Fibroblast of skin of right biceps (primary cell): Measurements from ENCODE around the gene OXCT2.
"Not testable (repeated sequence)": the region's sequence is repeated elsewhere in the genome, so short reads cannot be mapped to it uniquely, and the experiment has no call there.

ENCODE experiments used
- DNase-seq: peaks from one replicate; pipeline ENCODE4 v3.0.0-alpha.2; 2013

The OXCT2 gene

DNA sequence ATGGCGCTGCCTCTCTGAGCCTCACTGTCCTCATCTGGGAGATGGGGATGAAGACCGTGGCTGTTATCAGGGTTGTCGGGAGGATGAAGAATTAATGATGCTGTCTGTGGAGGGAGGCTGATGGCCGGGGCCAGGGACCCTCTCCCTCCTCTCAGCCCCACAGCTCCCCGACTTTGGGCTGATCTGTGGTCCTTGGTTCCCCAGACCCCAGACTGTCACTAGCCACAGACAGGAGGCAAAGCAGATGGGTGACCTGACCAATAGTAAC lies 15.9 kb upstream of the OXCT2 start:
- DNase-seq = not testable (repeated sequence)

DNA sequence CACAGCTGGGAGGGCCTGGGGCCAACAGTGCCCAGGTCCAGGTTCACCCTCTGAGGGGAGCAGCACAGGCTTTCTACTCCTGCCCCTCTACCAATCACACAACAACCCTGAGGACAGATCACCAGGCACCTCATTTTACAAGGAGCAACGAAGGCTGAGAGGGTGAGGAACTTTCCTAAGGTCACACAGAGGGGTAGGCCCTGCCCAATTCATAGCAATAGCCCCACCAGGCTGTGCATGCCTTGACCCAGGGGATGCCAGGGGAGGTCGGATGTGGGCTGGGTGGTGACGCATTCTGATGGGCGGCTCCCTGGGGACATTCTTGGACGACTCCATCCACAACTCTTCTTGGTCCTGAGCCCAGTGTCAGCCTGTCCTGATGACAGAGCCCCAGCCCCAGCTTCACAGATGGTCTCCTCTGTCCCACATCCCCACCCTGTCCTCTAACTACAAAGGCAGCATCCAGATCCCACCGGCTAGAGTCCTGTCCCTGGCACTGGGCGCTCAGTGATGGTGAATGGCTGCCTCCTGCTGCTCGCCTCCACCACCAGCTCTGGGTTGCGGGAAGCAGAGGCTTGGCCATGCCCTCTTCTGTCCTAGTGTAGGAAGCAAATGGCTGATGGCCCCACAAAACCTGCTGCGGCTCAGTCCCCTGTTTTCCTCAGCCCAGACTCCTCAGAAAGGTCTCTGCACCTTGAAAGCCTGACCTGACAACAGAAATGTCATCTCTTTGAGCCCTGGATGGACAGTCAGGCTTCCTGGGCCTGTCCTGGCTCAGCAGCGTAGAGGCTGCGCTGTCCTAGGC lies 15.4 kb upstream of the OXCT2 start:
- DNase-seq = not testable (repeated sequence)

DNA sequence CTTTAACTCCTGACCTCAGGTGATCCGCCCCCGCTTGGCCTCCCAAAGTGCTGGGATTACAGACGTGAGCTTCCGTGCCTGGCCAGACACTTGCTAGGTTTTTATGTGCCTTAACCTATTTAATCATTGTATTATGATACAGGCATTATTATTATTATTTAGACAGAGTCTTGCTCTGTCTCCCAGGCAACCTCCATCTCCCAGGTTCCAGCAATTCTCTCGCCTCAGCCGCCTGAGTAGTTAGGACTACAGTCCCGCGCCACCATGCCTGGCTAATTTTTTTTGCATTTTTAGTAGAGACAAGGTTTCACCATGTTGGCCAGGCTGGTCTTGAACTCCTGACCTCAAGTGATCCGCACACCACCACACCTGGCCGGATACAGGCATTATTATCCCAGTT lies 11.5 kb upstream of the OXCT2 start:
- not testable (repeated sequence) for DNase-seq

DNA sequence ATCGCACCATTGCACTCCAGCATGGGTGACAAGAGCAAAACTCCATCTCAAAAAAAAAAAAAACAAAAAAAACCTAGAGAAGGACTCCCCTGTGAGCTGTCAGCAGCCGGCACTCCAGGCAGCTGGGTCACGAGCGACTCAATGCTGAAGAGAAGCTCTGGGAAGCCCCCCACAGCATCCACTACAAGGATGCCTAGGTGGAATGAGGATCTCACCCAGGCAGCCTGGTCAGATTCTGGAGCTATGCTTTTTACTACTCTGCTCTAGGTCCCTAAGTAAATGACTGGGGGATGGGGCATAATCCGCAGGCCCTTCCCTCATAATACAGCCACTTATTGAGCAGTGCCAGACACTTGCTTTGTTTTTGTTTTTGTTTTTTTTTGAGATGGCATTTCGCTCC lies 11.0 kb upstream of the OXCT2 start:
- no peak for DNase-seq

DNA sequence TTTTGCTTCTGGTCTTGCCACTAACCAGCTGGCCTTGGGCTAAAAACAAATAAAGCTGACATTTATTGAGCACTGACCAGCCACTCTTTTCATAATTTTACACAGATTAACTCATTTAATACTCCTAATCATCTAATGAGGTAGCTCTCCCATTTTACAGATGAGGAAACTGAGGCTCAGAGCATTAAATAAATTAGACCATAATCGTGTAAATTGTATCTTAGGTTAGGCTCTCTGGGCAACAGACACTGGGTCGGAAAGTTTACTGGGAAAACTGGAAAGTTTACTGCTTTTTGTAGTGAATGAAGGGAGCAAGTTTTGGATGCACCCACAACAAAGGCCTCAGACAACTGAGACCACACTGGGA lies 10.2 kb upstream of the OXCT2 start:
- no peak for DNase-seq

DNA sequence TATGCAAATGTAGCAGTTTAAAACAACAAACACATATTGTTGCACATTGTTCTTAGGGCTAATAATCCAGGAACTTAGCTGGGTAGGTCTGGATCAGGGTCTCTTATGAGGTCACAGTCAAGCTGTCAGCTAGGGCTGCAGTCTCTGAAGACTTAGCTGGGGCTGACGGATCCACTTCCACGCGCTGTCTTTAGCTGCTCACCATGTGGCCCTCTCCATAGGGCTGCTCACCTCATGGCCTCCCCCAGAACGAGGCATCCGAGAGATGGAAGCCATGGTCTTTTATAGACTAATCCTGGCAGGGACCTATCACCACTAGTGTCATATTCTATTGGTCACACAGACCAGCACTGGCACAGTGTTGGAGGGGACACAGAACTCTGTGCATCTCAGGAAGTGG lies 8.7 kb upstream of the OXCT2 start:
- no peak for DNase-seq

DNA sequence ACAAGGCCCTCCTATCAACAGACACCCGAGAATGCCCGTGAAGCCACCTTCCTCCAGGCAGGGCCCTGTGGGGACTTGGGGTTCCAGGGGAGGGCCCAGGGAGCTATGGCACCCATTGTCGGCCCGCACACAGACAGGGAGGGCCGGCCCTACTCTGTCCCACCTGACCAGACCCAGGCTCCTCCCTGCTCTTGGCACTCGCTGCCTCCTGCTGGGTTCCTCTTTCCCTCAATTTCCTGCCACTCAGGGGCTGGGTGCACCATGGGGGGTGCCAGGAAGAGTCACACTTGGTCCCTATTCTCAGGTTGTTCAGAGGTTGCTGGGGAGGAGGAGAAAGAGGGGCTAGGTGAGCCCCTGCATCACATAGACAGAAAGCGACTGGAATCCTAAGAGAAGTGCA lies 8.0 kb upstream of the OXCT2 start:
- no peak for DNase-seq

DNA sequence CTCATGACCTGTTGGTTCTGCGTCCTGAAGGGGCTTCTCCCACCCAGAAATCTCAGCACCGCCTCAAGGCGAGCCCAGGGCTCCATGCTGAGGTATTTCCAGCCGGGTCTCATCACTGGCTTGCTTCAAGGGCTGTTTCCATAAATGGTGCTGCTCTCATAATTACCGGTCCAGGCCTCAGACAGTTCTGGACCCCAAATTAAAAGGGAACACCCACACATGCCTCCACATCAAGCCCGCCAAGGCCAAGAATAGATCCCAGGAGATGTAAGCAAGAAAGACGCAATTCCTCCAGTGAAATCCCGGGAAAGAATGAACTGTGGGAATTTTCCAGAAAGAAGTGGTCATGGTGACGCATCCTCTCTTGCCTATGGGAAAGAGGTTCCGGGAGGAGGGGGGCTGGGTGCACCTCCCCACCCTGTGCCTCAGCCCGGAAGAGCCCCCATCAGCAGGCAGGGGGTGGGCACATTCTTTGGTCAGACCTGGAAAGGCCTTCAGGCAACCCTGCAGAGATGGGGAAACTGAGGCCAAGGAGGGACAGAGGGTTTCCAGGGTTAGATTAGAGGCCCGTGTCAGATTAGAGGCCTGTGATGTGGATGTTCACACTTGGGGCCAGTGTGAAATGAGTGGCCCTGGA lies 7.4 kb upstream of the OXCT2 start:
- not testable (repeated sequence) for DNase-seq

DNA sequence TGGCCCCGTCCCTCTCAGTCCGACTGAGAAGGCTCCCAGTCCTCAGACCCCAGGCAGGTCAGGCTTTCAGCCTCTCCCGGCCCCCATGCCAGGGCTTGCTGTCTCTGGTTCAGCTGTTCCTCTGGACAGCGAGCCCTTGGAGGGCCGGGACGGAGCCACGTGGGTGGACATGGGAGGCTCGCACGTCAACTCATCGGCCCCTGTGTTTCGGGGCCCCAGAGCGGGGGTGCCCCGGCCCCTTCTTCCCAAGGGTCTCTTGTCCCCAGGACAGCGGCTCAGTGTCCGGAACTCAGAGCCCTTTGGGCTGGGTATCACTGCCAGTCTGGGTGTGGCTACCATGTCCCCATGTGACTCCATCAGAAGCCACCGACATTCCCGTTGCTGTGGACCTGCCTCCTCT lies 6.7 kb upstream of the OXCT2 start:
- not testable (repeated sequence) for DNase-seq

DNA sequence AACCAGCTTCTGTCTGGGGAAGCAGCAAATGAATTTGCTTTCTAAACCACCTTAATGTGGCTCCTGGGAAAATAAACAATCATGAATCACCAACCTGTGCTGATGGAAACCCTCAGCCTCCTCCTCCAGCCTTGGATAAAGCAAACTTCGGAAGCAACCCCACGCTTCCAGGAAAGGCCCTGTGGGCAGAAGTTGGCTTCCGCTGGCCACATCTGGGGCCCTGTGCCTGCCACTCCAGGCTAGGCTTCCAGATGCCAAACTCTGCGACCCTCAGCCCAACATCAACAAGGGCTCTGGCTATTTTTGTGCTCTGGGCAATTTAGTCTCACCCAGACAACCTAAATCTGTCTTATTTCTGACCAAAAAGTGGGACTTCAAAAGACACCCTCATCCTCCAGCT lies 6.2 kb upstream of the OXCT2 start:
- DNase-seq = no peak

DNA sequence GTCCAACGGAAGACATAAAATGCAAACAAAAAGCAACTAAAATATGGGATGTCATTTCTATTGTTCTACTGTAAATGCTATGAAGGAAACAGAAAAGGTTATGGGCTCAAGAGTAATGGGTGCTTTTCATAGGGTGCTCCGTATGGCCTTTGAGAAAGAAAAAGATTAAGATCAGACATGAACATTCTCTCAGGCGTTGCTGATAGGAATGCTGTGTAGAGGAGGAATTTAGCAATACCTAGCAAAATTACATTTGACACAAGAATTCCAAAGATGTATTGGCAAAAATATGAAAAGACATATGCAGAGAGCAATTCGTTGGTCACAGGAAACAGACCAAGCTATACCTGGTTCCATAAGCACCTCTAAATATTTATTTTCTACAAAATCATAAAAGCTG lies 5.7 kb upstream of the OXCT2 start:
- DNase-seq = no peak

DNA sequence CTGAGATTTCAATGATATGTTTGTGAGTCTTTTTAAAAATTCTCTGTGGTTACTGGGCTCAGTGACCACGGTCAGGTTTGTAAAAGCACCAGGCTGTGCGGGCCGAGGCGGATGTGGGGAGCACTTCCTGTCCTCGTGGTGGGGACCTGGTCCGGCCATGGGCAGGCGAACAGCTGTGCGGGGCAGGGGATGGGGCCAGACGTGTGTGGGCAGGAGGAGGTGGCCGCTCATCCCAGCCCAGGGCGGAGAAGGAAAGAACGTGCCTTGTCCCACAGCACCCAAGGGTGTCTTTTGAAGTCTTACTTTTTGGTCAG lies 5.2 kb upstream of the OXCT2 start:
- DNase-seq = no peak

DNA sequence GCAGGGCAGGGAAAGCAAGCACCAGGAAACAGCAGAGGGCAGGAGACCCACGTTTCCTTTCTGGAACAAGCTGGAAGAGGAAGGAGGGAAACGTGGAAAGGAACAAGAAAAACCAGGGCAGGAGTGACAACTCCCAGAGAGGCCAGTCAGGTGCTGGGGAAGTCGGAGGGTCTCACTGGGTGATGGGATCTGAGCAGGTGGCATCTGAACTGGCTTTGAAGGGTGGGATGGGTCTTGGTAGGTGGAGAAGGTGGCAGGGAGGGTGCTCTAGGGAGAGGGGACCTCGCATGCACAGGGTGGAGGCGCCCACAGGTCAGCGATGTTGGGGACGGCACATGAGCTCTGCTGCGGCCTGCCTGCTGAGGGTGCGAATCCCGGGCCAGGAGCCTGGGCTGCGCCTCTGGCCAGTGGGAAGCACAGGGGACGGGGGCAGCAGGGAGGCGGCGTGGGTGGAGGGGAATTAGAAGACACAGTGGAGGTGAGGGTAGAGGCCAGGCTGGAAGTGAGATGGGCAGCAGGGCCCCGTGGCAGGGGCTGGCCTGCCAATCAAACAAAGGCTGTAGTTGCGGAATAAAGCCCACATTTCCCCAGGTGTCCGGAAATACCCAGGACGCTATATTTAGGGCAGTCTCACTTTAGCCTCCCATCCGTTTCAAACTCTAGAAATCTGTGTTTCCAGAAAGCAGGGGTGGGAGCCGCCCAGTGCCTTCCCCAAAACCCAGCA lies 4.7 kb upstream of the OXCT2 start:
- DNase-seq = not testable (repeated sequence)

DNA sequence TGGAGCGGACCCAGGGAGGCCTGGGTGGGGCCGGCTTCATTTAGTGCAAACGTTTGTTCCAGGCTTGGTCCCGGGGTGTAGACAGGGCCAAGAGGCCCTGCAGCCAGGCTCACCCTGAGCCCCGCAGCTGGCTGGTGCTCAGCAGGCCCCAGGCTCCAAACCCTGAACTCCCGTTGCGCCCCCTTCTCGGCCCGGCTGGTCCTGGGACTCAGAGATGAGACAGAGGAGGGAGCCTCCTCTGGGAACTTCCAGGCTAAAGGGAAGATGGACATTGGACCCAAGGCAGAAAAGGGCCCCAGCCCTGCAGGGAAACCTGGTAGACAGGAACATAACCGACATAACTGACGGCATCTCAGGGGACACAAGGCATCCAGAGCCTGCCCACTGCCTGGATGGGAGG lies 4.0 kb upstream of the OXCT2 start:
- not testable (repeated sequence) for DNase-seq

DNA sequence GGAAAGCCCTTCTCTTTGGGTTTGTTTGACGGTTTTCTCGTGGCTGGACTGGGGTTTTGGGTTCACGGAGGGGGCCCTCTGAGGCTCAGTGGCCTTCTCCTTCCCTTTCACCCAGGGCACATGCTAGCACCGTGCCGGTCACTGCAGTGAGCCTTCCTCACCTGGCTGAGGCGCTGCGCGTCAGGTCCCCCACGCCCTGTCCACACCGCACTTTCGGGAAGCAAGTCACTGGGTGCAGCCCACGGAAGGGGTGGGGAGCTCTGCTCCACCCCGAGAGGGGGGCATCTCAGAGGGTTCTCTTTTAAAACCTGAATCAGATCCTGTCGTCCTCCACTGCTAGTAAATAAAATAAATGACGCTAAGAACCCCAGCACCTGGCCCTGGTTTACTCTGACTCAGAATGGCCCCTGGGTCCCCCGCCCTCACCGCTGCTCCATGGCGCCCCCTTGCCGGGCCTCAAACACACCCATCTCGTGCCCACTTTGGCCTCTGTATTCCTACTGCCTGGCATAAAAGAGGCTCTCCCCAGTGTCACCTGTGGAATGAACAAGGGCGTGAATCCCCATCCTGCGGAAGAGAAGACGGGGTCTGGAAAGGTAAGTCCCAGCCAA lies 2.3 kb upstream of the OXCT2 start:
- DNase-seq = not testable (repeated sequence)

DNA sequence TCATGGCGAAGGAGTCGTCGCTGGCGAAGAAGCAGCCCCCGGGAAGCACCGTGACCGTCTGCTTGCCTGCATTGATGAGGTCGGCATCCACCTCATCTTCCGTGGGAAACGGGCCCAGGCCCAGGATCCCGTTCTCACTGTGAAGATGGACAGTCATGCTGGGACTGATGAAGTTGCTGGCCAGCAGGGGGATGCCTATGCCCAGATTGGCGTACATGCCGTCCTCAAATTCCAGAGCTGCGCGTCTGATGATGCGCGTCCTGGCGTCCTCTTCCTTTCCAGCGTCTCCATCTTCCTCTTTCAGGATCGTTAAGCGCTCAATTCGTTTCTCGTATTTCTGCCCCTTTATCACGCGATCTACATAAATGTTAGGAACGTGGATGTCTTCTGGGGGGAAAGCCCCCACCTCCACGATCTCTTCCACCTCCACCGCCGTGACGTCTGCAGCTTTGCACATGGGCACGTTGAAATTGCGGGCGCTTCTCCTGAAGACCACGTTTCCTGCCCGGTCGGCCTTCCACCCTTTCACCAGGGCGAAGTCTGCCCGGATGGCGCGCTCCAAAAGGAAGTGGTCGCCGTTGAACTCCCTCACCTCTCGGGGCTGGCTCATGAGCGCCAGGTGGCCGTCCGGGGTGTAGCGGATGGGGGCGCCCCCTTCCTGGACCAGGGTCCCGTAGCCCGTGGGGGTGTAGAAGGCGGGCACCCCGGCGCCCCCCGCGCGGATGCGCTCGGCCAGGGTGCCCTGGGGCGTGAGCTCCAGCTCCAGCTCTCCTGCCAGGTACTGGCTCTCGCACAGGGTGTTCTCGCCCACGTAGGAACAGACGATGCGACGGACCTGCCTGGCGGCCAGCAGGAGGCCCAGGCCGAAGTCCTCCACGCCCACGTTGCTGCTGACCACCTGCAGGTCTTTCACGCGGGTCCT lies 787 bp downstream of the OXCT2 start:
- DNase-seq = not testable (repeated sequence)

DNA sequence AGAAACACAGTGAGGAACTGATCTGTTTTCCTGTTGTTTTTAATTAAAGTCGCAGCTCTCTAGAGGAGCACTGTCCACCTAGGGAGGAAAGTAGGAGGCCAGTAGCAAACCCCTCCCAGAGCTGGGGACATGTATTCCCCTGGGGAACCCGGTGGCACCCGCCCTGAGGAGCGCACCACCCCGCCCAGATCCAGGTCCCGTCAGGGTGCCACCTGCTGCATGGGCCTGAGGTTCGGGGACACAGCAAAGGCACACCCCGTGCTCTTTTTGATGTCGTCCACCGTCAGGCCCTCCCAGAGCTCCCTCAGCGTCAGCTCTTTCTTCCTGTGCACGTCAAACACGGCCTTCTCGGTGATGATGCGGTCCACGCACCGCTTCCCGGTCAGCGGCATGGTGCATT lies 1.6 kb downstream of the OXCT2 start:
- not testable (repeated sequence) for DNase-seq

DNA sequence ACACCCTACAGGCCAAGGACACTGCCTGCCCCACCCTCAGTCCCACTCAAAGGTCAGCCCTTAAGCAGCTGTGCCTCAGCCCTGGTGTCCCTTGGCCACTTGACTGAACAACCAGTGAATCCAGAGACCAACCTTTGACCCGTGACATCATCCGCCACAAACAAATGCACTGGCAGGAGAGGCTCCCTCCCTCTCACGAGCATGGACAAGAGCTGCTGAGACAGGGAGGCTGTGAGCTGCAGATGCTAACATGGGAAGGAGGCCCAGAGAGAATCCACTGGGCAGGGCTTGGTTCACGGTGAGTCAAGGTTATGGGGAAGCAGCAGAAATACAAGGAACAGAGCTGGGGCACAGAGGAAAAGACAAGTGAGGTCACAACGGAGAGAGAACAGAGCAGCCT lies 4.7 kb downstream of the OXCT2 start:
- not testable (repeated sequence) for DNase-seq

DNA sequence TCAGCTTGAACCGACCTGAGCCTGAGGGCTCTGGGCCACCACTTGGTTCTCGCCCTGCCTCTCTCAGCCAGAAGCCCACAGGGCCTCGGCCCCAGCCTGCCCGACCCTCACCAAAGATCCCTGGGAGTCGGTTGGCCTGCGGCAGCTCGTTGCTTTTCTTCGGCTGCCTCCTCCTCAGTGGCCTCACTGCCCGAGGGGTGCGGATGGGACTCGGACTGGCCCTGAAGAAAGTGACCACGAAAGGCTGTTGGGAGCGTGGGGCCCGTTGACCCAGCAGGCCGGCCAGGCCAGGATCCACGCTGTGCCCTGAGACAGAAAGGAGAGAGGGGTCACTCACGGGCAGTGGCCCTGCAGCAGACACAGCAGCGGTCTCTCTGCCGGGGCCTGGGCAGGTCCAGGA lies 6.6 kb downstream of the OXCT2 start:
- DNase-seq = not testable (repeated sequence)

DNA sequence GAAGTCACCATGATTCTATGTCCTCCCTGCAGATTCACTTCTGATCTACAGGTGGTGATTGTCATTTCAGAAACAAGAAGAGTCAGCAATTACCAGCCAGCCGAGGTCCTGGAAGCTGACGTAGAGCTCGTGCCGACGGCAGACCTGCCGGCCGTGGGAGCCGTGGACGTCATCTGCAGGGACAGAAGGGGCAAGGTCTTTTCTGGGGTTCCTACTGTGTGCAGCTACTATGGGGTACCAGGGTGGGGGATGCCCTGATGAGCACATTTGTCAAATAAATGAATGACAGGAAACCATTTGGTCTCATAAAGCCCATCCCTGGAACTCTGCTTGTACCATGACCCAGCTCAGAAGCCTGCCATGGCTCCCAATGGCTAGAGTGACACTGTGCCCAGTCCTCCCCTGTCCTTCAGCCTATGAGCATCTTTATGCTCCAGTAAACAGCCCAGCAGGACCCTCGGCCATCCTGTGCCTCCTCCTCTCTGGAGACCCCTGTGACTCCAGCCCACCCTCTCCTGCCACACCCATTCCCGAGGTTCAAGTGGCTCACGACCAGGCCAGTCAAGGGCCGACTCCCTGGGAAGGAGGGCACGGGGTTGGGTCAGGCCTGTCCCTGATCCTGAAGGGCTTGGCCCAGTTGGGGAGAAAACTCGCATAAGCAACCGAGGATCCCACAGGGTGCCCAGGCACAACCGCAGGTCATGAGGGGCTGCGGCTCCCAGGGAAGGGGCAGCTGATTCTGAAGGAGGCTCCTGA lies 7.4 kb downstream of the OXCT2 start:
- not testable (repeated sequence) for DNase-seq

DNA sequence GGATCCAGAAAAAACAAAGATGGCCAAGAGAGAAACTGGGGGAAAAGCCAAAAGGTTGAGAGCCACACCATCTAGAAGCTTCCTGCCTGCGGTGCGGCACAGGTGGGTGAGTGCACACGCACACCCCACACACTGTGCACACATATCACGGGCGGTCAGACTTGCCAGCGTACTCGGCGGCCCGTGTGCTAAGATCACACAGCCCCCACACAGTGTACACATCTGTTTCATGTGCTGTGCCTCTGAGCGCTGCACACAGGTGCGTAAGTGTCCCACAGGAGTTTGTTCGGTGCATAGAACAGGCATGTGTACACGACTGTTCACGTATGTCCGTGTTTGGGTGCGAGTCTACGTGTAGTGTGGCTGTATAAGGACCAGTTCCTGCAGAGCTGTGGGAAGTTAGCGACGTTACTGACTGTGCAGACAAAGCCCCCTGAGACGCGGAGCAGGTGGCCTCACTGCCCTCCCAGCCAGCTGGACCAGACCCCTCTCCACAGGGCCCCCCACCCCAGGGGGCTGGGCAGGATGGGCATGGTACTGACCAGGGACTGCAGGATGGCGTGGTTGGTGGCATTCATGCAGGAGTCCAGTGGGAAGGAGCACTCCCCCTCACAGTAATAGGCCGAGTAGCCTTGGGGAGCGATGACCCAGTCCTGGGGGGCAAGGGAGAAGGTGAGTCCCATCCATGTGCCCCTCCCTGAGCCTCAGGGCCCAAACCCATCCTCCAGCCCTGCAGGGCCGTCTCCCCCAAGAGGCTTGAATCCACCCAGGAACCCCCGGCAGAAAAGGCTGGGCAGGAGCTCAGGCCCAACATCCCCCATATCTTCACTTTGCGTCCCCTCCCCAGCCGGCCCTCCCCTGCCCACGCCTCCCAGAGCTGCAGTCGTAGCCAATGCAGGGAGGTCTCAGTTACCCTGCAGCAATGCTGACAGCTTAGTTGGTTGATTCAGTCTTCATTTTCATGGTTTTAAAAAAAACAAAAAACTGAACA lies 8.3 kb downstream of the OXCT2 start:
- DNase-seq = no peak
